GM23338 (cell line): ENCODE data around the gene ZNF804B.

Source experiments
- POLR2AphosphoS5 ChIP-seq: IDR thresholded peaks from 2 replicates; pipeline ENCODE4 v1.6.1; 2016; ENCODE audit warnings: antibody characterized with exemption, low read depth
- TF ChIP-seq, protein P1 (sequence below), 2 experiments: fragments of 200-600 bp in 1 of 2; sonication (generic) in 1 of 2; conservative IDR thresholded peaks; 2 replicates each; pipeline versions ENCODE4 v1.5.1 to v1.6.1; 2016 to 2017; ENCODE audit warnings: antibody characterized with exemption in 2 of 2, low read depth in 2 of 2, mild to moderate bottlenecking in 2 of 2, moderate library complexity in 1 of 2

DNA sequence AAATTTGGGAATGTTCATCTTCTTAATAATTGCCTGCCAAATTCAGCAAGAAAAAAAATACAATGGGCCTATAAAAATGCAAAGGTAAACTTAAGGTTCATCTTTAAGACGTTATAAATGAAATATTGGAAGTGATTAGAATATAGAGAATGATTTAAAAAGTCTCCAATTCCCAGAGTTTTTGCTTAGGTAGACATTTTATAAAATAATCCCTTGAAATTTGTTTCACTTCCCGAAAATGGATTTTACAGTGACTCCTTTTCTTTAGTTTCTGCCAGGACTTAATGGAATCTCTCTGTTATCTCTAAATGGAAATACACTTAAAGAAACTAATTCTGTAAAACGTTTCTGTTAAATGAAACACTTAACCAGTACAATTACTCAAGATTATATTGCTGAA lies 580.2 kb downstream of the ZNF804B start:
- TF ChIP-seq, protein P1, sequence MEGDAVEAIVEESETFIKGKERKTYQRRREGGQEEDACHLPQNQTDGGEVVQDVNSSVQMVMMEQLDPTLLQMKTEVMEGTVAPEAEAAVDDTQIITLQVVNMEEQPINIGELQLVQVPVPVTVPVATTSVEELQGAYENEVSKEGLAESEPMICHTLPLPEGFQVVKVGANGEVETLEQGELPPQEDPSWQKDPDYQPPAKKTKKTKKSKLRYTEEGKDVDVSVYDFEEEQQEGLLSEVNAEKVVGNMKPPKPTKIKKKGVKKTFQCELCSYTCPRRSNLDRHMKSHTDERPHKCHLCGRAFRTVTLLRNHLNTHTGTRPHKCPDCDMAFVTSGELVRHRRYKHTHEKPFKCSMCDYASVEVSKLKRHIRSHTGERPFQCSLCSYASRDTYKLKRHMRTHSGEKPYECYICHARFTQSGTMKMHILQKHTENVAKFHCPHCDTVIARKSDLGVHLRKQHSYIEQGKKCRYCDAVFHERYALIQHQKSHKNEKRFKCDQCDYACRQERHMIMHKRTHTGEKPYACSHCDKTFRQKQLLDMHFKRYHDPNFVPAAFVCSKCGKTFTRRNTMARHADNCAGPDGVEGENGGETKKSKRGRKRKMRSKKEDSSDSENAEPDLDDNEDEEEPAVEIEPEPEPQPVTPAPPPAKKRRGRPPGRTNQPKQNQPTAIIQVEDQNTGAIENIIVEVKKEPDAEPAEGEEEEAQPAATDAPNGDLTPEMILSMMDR (conservative IDR thresholded peaks at IDR 0.05; ENCODE audit: low read depth in 2 of 2), result no peak
- TF ChIP-seq POLR2AphosphoS5, result no peak
